ENCODE data around the gene PCBP3. TPM values are rescaled to one million over a fixed set of nuclear protein-coding genes. Genes with fewer than 3 reads are reported as not detected.

PCBP3 gene
- total RNA-seq, 2 experiments from 2014 or later: 3.4 to 3.9 TPM

DNA sequence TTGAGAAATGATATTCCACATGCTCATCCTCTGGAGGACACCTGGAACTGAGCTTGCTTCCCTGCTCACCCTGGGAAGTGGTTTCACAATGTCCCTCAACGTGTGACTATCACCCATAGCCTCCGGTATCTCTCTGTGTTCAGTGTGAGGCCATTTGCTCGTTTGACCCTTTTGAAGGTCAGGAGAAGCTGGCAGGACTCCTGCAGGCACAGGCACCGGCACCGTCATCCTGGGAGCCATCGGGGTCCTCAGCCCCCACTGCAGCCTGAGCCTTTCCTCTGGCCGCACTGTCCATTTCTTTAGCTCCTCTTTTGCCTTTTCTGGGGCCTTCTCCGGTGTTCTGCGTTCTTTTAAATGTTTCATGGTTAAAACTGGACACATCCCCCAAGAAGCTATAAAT lies 178.5 kb downstream of the PCBP3 start:
- H3K27ac Mint-ChIP-seq: no peak overlapping the region
- H3K27me3 Mint-ChIP-seq: peaks cover 7% of the 10 kb centered on the region
- H3K36me3 Mint-ChIP-seq (ENCODE audit: low read depth): no peaks in the 10 kb centered on the region
- ChIA-PET POLR2A (no interaction called here), CTCF (interaction anchor here (0.8 kb wide), 1 partner anchor 266 kb away, joined by 3 read pairs; no protein-coding TSS in a partner anchor)
- DNase-seq: no peak
- no peaks in the 10 kb centered on the region for H3K9me3 Mint-ChIP-seq
- H3K4me3 Mint-ChIP-seq: no peak overlapping the region
- peaks cover 34% of the 10 kb centered on the region for H3K4me1 Mint-ChIP-seq

GRCh38 chr21:45822429-45823099 lies 179.0 kb downstream of the PCBP3 start:
- Mint-ChIP-seq H3K27me3 (peaks cover 7% of the 10 kb centered on the region), H3K36me3 (ENCODE audit: low read depth) (no peaks in the 10 kb centered on the region), H3K27ac (no peak overlapping the region), H3K4me1 (peaks cover 40% of the 10 kb centered on the region), H3K4me3 (no peak overlapping the region), H3K9me3 (no peaks in the 10 kb centered on the region)
- DNase-seq: no peak
- CTCF ChIA-PET: interaction anchor here (0.8 kb wide), 1 partner anchor 266 kb away, joined by 3 read pairs; no protein-coding TSS in a partner anchor
- POLR2A ChIA-PET: no interaction called here

DNA sequence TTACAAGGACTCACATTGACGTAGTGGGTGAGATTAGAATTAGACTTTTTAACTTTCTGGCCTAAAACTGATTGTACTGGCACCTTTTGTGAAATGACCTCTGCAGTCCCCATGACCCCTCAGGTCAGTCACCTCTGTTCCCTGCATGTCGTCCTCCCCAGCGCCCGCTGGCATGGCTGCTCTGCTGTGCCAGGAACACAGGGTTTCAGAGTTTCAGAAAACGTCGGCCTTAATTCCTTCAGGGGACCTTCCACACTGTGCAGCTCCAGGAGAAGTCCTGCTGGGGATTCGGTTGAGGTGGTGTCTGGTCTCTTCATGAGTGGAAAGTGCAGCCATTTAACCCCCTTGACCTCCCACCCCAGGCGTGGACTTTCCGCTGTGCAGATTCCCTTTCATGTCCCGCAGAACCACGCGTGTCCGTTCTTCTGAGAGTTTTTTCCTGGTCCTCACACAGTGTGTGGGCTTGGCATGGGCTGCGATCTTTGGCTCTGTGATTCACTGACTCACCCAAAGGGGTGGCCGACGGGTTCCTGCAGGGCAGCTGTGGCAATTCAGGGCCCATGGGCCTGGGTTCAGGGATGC lies 179.7 kb downstream of the PCBP3 start:
- H3K27me3 Mint-ChIP-seq: peaks cover 7% of the 10 kb centered on the region
- ChIA-PET POLR2A (no interaction called here), CTCF (no interaction called here)
- H3K4me3 Mint-ChIP-seq: no peak overlapping the region
- no peak for DNase-seq
- H3K36me3 Mint-ChIP-seq (ENCODE audit: low read depth): no peaks in the 10 kb centered on the region
- H3K4me1 Mint-ChIP-seq: peaks cover 42% of the 10 kb centered on the region
- H3K27ac Mint-ChIP-seq: no peak overlapping the region
- no peaks in the 10 kb centered on the region for H3K9me3 Mint-ChIP-seq

DNA sequence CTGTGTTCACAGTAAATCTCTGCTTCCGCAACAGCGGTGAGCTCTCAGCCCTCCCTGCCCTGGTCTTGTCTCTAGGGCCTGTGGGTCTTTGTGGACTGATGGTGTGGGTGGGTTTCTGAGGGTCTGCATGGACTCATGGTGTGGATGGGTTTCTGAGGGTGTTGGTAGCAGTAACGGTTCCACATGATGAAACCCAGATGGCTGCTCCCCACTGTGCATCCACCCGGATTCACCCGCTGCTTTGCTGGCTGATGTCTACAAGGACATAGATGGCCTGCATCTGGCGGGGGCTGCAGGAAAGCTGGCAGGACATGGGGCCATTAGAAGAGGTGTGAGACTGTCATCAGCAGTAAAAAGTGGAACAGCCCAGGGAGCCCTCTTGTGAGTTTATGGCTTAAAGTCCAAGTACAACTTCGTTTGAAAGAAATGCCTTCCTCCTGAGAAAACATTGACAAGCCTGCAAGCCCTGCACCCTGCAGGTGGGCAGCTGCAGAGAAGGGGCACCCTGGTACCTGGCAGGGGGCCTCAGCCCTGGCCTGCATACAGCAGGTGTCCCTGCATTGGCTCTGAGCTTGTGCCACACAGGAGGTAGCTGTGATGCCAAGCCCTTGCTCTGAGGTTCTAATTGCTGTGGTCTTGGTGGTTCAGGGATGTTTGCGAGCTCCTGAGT lies 181.2 kb downstream of the PCBP3 start:
- CTCF ChIA-PET: interaction anchor here (0.5 kb wide), 1 partner anchor 635 kb away, joined by 3 read pairs; no protein-coding TSS in a partner anchor
- POLR2A ChIA-PET: interaction anchor here (1.3 kb wide), 1 partner anchor 11 kb away, joined by 3 read pairs; no protein-coding TSS in a partner anchor

DNA sequence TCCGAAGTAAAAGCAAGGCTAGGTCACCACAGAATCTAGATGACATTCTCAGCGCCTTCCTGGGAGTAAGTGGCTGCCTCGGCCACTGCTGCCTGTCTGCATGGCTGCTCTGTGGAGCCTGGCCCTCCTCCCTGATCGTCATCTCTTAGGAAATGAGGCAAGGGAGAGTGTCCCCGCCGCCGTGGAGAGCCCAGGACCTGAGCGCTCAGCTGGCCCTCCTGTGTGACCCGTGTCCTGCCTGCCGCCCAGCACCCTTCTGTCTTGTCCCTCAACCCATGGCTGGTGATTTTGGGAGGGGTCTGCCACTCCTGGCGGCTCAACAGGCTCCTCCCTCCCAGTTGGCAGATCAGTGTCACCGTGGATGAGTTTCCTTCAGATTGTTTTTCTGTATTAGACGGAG lies 181.7 kb downstream of the PCBP3 start:
- CTCF ChIA-PET: interaction anchor here (0.5 kb wide), 1 partner anchor 636 kb away, joined by 3 read pairs; no protein-coding TSS in a partner anchor
- POLR2A ChIA-PET: interaction anchor here (1.3 kb wide), 1 partner anchor 11 kb away, joined by 3 read pairs; no protein-coding TSS in a partner anchor
- Mint-ChIP-seq H3K27ac (no peak overlapping the region), H3K4me1 (peaks cover 22% of the 10 kb centered on the region), H3K27me3 (peaks cover 7% of the 10 kb centered on the region), H3K4me3 (no peak overlapping the region), H3K36me3 (ENCODE audit: low read depth) (no peaks in the 10 kb centered on the region), H3K9me3 (no peaks in the 10 kb centered on the region)
- no peak for DNase-seq

More for the DNA sequence above, 181.2 kb downstream of the PCBP3 start:
- no peaks in the 10 kb centered on the region for H3K36me3 Mint-ChIP-seq (ENCODE audit: low read depth)
- no peak overlapping the region for H3K4me3 Mint-ChIP-seq
- no peak for DNase-seq
- H3K9me3 Mint-ChIP-seq: no peaks in the 10 kb centered on the region
- H3K4me1 Mint-ChIP-seq: peaks cover 27% of the 10 kb centered on the region
- H3K27me3 Mint-ChIP-seq: peaks cover 7% of the 10 kb centered on the region
- H3K27ac Mint-ChIP-seq: no peak overlapping the region

- Mint-ChIP-seq H3K27ac (no peak overlapping the region), H3K4me1 (peaks cover 10% of the 10 kb centered on the region), H3K36me3 (ENCODE audit: low read depth) (no peaks in the 10 kb centered on the region), H3K27me3 (peaks cover 5% of the 10 kb centered on the region), H3K9me3 (no peaks in the 10 kb centered on the region), H3K4me3 (no peak overlapping the region)
- POLR2A ChIA-PET: no interaction called here
- CTCF ChIA-PET: no interaction called here
- DNase-seq: no peak
Observed at GRCh38 chr21:45826676-45827301, 183.3 kb downstream of the PCBP3 start.

DNA sequence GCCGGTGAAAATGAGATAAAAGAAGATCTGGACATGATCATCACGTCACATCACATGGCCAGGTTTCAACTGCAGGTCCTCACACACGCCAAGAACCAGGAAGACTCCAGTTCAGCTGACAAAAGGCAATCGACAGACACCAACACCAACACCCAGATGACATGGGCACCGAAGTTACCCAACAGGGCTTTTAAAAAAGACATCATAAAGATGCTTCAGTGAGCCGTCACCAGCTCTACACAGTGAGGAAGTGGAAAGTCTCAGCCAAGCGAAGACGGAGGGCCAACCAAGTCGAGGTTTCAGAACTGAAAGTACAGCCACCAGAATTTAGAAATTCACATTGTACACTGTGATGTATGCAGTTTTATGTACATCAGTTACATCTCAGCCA lies 183.8 kb downstream of the PCBP3 start:
- H3K36me3 Mint-ChIP-seq (ENCODE audit: low read depth): no peaks in the 10 kb centered on the region
- no peaks in the 10 kb centered on the region for H3K9me3 Mint-ChIP-seq
- ChIA-PET POLR2A (no interaction called here), CTCF (no interaction called here)
- DNase-seq: no peak
- peaks cover 5% of the 10 kb centered on the region for H3K27me3 Mint-ChIP-seq
- H3K27ac Mint-ChIP-seq: no peak overlapping the region
- H3K4me1 Mint-ChIP-seq: peaks cover 10% of the 10 kb centered on the region
- H3K4me3 Mint-ChIP-seq: no peak overlapping the region

DNA sequence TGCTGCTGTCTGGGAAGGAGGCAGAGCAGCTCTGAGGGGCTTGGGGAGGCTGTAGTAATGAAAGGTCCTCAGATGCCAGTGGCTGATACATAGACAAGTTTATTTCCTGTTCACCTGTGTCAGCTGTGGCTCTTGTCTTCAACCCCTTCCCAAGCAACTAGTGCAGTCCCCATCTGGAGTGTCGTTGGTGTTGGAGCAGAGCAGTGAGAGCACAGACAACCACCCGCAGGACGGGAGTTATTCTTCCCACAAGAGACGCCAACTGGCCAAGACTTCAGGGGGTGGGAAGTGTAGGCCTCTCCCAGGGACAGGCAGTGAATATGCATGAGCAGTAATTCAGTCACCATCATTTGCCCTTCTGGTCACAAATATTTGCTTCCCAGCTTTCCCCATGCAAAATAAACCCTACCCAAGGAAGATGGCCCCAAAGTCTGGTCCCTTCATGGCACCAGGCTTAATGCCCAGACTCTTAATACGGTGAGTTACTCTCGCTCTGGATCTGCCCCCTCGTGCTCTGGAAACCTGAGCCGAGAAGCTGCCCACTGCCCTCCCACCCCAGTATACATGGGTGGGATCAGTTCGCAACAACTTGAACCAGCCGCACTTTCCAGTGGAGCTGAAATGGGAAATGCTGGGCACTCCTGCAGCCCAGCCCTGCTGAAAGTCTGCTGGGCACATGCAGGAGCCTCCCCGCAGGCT lies 184.5 kb downstream of the PCBP3 start:
- H3K27me3 Mint-ChIP-seq: peaks cover 5% of the 10 kb centered on the region
- ChIA-PET POLR2A (no interaction called here), CTCF (no interaction called here)
- DNase-seq: no peak
- H3K9me3 Mint-ChIP-seq: peaks cover 7% of the 10 kb centered on the region
- H3K36me3 Mint-ChIP-seq (ENCODE audit: low read depth): no peaks in the 10 kb centered on the region
- H3K4me3 Mint-ChIP-seq: no peak overlapping the region
- peaks cover 10% of the 10 kb centered on the region for H3K4me1 Mint-ChIP-seq
- no peak overlapping the region for H3K27ac Mint-ChIP-seq

GRCh38 chr21:45828580-45829570 lies 185.3 kb downstream of the PCBP3 start:
- Mint-ChIP-seq H3K4me3 (no peak overlapping the region), H3K27me3 (peaks cover 5% of the 10 kb centered on the region), H3K36me3 (ENCODE audit: low read depth) (no peaks in the 10 kb centered on the region), H3K27ac (no peak overlapping the region), H3K4me1 (peaks cover 10% of the 10 kb centered on the region), H3K9me3 (peaks cover 7% of the 10 kb centered on the region)
- ChIA-PET POLR2A (no interaction called here), CTCF (no interaction called here)
- no peak for DNase-seq

DNA sequence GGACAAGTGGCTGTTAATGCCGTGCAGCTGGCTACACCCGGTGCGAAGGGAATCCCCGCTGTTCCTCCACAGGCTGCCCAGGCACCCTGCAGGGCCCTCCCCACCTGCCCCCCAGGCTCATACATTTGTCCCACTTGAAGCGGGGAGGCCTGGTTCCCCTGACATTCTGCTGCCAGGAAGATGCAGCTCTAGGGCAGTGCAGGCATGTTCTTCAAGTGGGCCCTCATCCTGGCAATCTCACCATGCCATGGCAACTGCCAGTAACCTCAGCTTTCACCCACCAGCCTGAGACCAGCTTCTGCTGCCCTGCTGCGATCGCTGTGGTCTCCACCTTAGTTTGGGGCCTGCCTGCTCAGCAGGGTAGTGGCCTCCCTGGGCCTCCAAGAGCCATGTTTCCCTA lies 186.1 kb downstream of the PCBP3 start:
- no peaks in the 10 kb centered on the region for H3K27me3 Mint-ChIP-seq
- H3K9me3 Mint-ChIP-seq: peaks cover 7% of the 10 kb centered on the region
- H3K4me1 Mint-ChIP-seq: peaks cover 10% of the 10 kb centered on the region
- no peak for DNase-seq
- H3K4me3 Mint-ChIP-seq: no peak overlapping the region
- H3K36me3 Mint-ChIP-seq (ENCODE audit: low read depth): no peaks in the 10 kb centered on the region
- ChIA-PET POLR2A (no interaction called here), CTCF (no interaction called here)
- no peak overlapping the region for H3K27ac Mint-ChIP-seq

GRCh38 chr21:45830221-45830640 lies 186.7 kb downstream of the PCBP3 start:
- Mint-ChIP-seq H3K27me3 (no peaks in the 10 kb centered on the region), H3K9me3 (peaks cover 7% of the 10 kb centered on the region)
- POLR2A ChIA-PET: no interaction called here

GRCh38 chr21:45830720-45831366 lies 187.3 kb downstream of the PCBP3 start:
- ChIA-PET CTCF (no interaction called here), POLR2A (no interaction called here)
- Mint-ChIP-seq H3K27me3 (no peaks in the 10 kb centered on the region), H3K4me1 (peaks cover 10% of the 10 kb centered on the region), H3K9me3 (peaks cover 7% of the 10 kb centered on the region), H3K4me3 (no peak overlapping the region), H3K36me3 (ENCODE audit: low read depth) (no peaks in the 10 kb centered on the region), H3K27ac (no peak overlapping the region)
- DNase-seq: no peak

More at GRCh38 chr21:45830221-45830640, 186.7 kb downstream of the PCBP3 start:
- no peaks in the 10 kb centered on the region for H3K36me3 Mint-ChIP-seq (ENCODE audit: low read depth)
- peaks cover 10% of the 10 kb centered on the region for H3K4me1 Mint-ChIP-seq
- no peak overlapping the region for H3K4me3 Mint-ChIP-seq
- CTCF ChIA-PET: no interaction called here
- no peak overlapping the region for H3K27ac Mint-ChIP-seq
- DNase-seq: no peak
